Measurements from ENCODE around the gene P2RY4.
"Not testable (repeated sequence)": the region's sequence is repeated elsewhere in the genome, so short reads cannot be mapped to it uniquely, and the experiment has no call there.

P2RY4 gene

DNA sequence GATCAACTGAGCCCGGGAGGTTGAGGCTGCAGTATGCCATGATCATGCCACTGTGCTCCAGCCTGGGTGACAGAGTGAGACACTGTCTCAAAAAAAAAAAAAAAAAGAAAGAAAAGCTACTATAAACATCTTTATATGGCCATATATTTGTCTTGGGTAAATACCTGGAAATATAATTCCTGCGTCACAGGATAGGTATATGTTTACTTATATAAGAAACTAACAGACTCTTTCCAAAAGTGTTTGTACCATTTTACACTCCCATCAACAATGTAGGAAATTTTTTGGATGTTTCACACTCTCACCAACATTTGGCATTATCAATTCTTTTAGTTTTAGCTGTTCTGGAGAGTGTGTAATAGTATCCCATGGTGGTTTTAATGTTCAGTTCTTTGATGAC, 12.8 kb downstream of the P2RY4 start:
- DNase-seq (ENCODE audit: low read depth) = no peak
- TF ChIP-seq, protein P1, sequence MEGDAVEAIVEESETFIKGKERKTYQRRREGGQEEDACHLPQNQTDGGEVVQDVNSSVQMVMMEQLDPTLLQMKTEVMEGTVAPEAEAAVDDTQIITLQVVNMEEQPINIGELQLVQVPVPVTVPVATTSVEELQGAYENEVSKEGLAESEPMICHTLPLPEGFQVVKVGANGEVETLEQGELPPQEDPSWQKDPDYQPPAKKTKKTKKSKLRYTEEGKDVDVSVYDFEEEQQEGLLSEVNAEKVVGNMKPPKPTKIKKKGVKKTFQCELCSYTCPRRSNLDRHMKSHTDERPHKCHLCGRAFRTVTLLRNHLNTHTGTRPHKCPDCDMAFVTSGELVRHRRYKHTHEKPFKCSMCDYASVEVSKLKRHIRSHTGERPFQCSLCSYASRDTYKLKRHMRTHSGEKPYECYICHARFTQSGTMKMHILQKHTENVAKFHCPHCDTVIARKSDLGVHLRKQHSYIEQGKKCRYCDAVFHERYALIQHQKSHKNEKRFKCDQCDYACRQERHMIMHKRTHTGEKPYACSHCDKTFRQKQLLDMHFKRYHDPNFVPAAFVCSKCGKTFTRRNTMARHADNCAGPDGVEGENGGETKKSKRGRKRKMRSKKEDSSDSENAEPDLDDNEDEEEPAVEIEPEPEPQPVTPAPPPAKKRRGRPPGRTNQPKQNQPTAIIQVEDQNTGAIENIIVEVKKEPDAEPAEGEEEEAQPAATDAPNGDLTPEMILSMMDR (IDR thresholded peaks at IDR 0.05; ENCODE audit: control insufficient read depth, insufficient read depth, low read depth, low read length, missing control alignments) = no peak
- no peak overlapping the region for H3K4me3 ChIP-seq (ENCODE audit: control insufficient read depth, low read depth, low read length)

- DNase-seq (ENCODE audit: low read depth) = no peak
- no peak overlapping the region for H3K4me3 ChIP-seq (ENCODE audit: control insufficient read depth, low read depth, low read length)
- TF ChIP-seq, protein P1 (IDR thresholded peaks at IDR 0.05; ENCODE audit: control insufficient read depth, insufficient read depth, low read depth, low read length, missing control alignments) = no peak
These were observed 15.1 kb downstream of the P2RY4 start for GRCh38 chrX:70244881-70245280.

DNA sequence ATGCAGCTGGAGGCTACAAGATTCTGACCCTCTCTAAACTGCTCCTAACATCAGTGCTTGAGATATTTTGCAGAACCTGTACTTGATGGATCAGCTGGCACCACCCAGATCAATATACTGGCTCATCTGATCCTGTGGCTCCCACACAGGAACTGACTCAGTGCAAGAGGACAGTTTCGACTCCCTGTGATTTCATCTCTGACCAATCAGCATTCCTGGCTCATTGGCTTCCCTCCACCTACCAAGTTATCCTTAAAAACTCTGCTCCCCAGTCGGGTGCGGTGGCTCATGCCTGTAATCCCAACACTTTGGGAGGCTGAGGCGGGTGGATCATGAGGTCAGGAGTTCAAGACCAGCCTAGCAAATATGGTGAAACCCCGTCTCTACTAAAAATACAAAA, 16.4 kb downstream of the P2RY4 start:
- not testable (repeated sequence) for DNase-seq (ENCODE audit: low read depth)

GRCh38 chrX:70241501-70241900, 18.5 kb downstream of the P2RY4 start:
- TF ChIP-seq, protein P1 (IDR thresholded peaks at IDR 0.05; ENCODE audit: control insufficient read depth, insufficient read depth, low read depth, low read length, missing control alignments) = no peak
- DNase-seq (ENCODE audit: low read depth) = no peak
- H3K4me3 ChIP-seq (ENCODE audit: control insufficient read depth, low read depth, low read length) = no peak overlapping the region

More for the DNA sequence above, 16.4 kb downstream of the P2RY4 start:
- H3K4me3 ChIP-seq (ENCODE audit: control insufficient read depth, low read depth, low read length) = not testable (repeated sequence)

DNA sequence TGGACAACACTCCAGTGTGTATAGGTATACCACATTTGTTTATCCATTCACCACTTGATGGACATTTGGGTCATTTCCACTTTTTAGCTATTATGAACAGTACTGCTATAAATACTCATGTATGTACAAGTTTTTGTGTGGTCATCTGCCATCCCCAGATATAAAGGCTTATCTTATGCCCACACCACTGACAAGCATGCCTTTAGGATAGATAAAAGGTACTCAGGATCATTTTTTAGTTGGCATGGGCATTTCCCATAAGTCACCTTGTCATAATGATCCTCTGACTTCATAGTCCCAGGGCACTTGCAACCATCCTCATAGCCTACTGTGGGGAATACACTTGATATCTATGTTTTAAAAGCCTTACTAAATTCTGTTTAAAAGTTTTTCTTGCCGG, 19.3 kb downstream of the P2RY4 start:
- H3K4me3 ChIP-seq (ENCODE audit: control insufficient read depth, low read depth, low read length) = no peak overlapping the region
- no peak for DNase-seq (ENCODE audit: low read depth)
- TF ChIP-seq, protein P1 (IDR thresholded peaks at IDR 0.05; ENCODE audit: control insufficient read depth, insufficient read depth, low read depth, low read length, missing control alignments) = no peak

- H3K4me3 ChIP-seq (ENCODE audit: control insufficient read depth, low read depth, low read length) = no peak within 1 kb of the TSS
- no peak for DNase-seq (ENCODE audit: low read depth)
- TF ChIP-seq, protein P1 (IDR thresholded peaks at IDR 0.05; ENCODE audit: control insufficient read depth, insufficient read depth, low read depth, low read length, missing control alignments) = no peak
These were observed 25.6 kb downstream of the P2RY4 start, which contains the start of gene AWAT1 for GRCh38 chrX:70234355-70234754. Gene AWAT1, plus strand, starts transcription at chrX:70234655. Its CDS starts 41 bp downstream, at chrX:70234696.

GRCh38 chrX:70231666-70232065, 28.3 kb downstream of the P2RY4 start:
- TF ChIP-seq, protein P1 (IDR thresholded peaks at IDR 0.05; ENCODE audit: control insufficient read depth, insufficient read depth, low read depth, low read length, missing control alignments) = no peak
- no peak overlapping the region for H3K4me3 ChIP-seq (ENCODE audit: control insufficient read depth, low read depth, low read length)
- DNase-seq (ENCODE audit: low read depth) = no peak

All from AG09309 (cell line).